ENCODE measurements around the gene PPP2R5C.

DNA sequence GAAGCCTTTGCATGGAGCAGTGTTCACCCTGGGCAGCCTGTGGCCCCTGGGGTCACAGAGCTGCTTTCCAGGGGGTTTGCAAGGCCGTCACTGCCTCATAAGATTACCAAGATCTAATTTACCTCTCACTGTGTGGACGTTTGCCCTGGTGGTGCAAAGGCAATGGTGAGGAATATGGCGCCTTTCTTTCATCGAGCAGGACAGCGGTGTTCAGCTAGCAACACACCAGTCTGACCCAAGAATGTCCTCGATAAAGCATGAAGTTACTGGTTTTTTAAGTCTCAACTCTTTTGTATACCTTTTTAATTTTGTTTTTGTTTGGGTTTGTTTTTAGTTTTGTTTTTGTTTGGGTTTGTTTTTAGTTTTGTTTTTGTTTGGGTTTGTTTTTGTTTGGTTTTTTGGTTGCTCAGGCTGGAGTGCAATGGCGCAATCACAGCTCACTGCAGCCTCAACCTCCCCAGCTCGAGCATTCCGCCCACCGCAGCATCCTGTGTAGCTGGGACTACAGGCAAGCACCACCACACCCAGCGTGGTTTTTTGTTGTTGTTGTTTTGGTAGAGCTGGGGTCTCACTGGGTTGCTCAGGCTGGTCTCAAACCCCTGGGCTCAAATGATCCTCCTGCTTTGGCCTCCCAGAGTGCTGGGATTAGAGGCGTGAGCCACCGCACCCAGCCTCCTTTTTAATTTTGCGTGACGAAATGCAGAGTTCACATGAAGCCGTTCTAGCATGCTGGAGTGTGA lies 57.9 kb downstream of the PPP2R5C start:
- TF ChIP-seq CTCF (IDR thresholded peaks at IDR 0.05), result no peak
- no peak for TF ChIP-seq POLR2A (IDR thresholded peaks at IDR 0.05)
- no peak for TF ChIP-seq POLR2AphosphoS5 (IDR thresholded peaks at IDR 0.05)
